Measurements from ENCODE around the gene MRPL34. TPM values are rescaled to one million over a fixed set of nuclear protein-coding genes. Genes with fewer than 3 reads are reported as not detected.

The MRPL34 gene
- polyA plus RNA-seq, 1 of the 3 experiments (the other 2 are of a cell fraction) = 72.9 TPM

GRCh38 chr19:17281391-17282304, 24.0 kb upstream of the MRPL34 start, which contains the start of gene ANKLE1:
TSS of gene ANKLE1 (plus strand) at chr19:17281901. CDS start at chr19:17281921, 20 bp downstream.
- ChIA-PET CTCF (interaction anchor here (0.6 to 4.6 kb wide), 25 partner anchors 10 to 509 kb away, joined by 3 to 35 read pairs (median 5); partner anchors contain the start of genes MRPL34 and USE1), POLR2A (interaction anchor here (0.6 to 3.5 kb wide), 6 partner anchors 11 to 67 kb away, joined by 3 to 16 read pairs (median 4); partner anchors contain the start of genes BABAM1 and USE1)
- peak within 1 kb of the TSS; percentile 86 for H2AFZ ChIP-seq (ENCODE audit: low read depth)
- H3K9ac ChIP-seq = no peak within 1 kb of the TSS
- WGBS (ENCODE audit: low lambda C conversion rate) = 28% methylated on average over 32 of the region's 75 CpGs
- H3K4me2 ChIP-seq = peak within 1 kb of the TSS; percentile 93
- peaks cover 0 to 2% of the 10 kb centered on the region in 2 experiments; a peak in 1 of 4 replicates for H3K4me1 ChIP-seq (ENCODE audit: control insufficient read depth in 1 of 2, insufficient read depth in 2 of 2, low read depth in 1 of 2, low read length in 1 of 2)
- no peaks in the 10 kb centered on the region for H3K9me3 ChIP-seq
- peak; percentile 95 for DNase-seq
- H3K4me3 ChIP-seq (ENCODE audit: low read depth in 2 of 2, low read length in 1 of 2) = peak within 1 kb of the TSS; percentile 36 to 62
- H3K36me3 ChIP-seq (replicated peaks in 1 of 2; ENCODE audit: control insufficient read depth in 1 of 2, insufficient read depth in 2 of 2, low read length in 1 of 2) = peaks cover 0 to 3% of the 10 kb centered on the region in 2 experiments
- no peaks in the 10 kb centered on the region for H3K79me2 ChIP-seq (ENCODE audit: insufficient read depth)
- H3K9me2 ChIP-seq = no peaks in the 10 kb centered on the region
- no peaks in the 10 kb centered on the region for H4K20me1 ChIP-seq (ENCODE audit: insufficient read depth)
- peaks cover 19% of the 10 kb centered on the region for H3F3A ChIP-seq (replicated peaks; ENCODE audit: insufficient read depth)
- H3K27ac ChIP-seq (ENCODE audit: low read depth in 2 of 2, low read length in 1 of 2) = peak within 1 kb of the TSS in 1 of 2 experiments; percentile 17; a peak in 1 of 4 replicates
- no peak for TF ChIP-seq TAF1 (IDR thresholded peaks at IDR 0.05; ENCODE audit: borderline replicate concordance, low read depth, low read length)
- no peak for TF ChIP-seq IRF3 (IDR thresholded peaks at IDR 0.05; ENCODE audit: low read depth, low read length)
- 0 out of 2 replicates have a peak, but pooled peaks have one; percentile 29 for TF ChIP-seq SIN3A (IDR thresholded peaks at IDR 0.05; ENCODE audit: borderline replicate concordance, low read depth, low read length)
- peak; percentile 61 for TF ChIP-seq NRF1 (IDR thresholded peaks at IDR 0.05; ENCODE audit: low read depth, low read length)
- peak; percentile 96 for TF ChIP-seq MXI1 (IDR thresholded peaks at IDR 0.05; ENCODE audit: low read depth, low read length)
- no peak for TF ChIP-seq GABPA (IDR thresholded peaks at IDR 0.05; ENCODE audit: low read depth)
- TF ChIP-seq ZBTB33 (IDR thresholded peaks at IDR 0.05; ENCODE audit: borderline replicate concordance, low read depth) = no peak
- TF ChIP-seq MAX (IDR thresholded peaks at IDR 0.05; ENCODE audit: low read depth) = peak; percentile 97
- TF ChIP-seq JUND (IDR thresholded peaks at IDR 0.05) = no peak
- no peak for TF ChIP-seq NFIC (IDR thresholded peaks at IDR 0.05; ENCODE audit: borderline replicate concordance)
- H3K27me3 ChIP-seq (ENCODE audit: insufficient read depth) = no peaks in the 10 kb centered on the region

All from SK-N-SH (cell line).